Prostate gland (tissue), 2 donors: ENCODE data around the gene EFHD1.

Source experiments
- CTCF ChIP-seq, 4 experiments: fragments of 200-600 bp in 2 of 4; fragments of 450-650 bp in 2 of 4; sonication (generic) in 2 of 4; IDR thresholded peaks; 1 replicate in 3 of 4; 2 replicates in 1 of 4; pipeline ENCODE4 v1.5.1; 2016 to 2019; ENCODE audit warnings: antibody characterized with exemption in 4 of 4, mild to moderate bottlenecking in 2 of 4, moderate library complexity in 2 of 4
- POLR2A ChIP-seq: fragments of 450-650 bp; IDR thresholded peaks from one replicate; pipeline ENCODE4 v1.6.1; 2016; ENCODE audit warnings: antibody characterized with exemption, mild to moderate bottlenecking
- POLR2AphosphoS5 ChIP-seq: sonication (generic); formaldehyde crosslinking; IDR thresholded peaks from one replicate; pipeline ENCODE4 v1.6.1; 2017; ENCODE audit warnings: antibody characterized with exemption

- no peak for TF ChIP-seq POLR2AphosphoS5
- TF ChIP-seq POLR2A, result no peak
- no peak for TF ChIP-seq CTCF (IDR thresholded peaks at IDR 0.05)
These were observed 9.3 kb upstream of the EFHD1 start for GRCh38 chr2:232623768-232624765.
